Sigmoid colon (tissue), 4 donors: ENCODE measurements around the gene HELZ2.

ENCODE experiments used
- CTCF ChIP-seq, 4 experiments: fragments of 450-650 bp in 3 of 4; fragments of 200-600 bp in 1 of 4; IDR thresholded peaks; one replicate each; pipeline ENCODE4 v1.5.1; 2016 to 2019; ENCODE audit warnings: antibody characterized with exemption in 4 of 4, mild to moderate bottlenecking in 3 of 4, moderate library complexity in 2 of 4
- EP300 ChIP-seq, 4 donors: sonication (generic); formaldehyde crosslinking; IDR thresholded peaks; one replicate each; pipeline ENCODE4 v1.6.1; 2017; ENCODE audit warnings: antibody characterized with exemption in 4 of 4
- POLR2A ChIP-seq, 2 donors: fragments of 450-650 bp; IDR thresholded peaks; one replicate each; pipeline ENCODE4 v1.6.1; 2016; ENCODE audit warnings: antibody characterized with exemption in 2 of 2, mild to moderate bottlenecking in 2 of 2, moderate library complexity in 2 of 2

GRCh38 chr20:63619086-63619485, 45.0 kb upstream of the HELZ2 start:
- TF ChIP-seq CTCF (IDR thresholded peaks at IDR 0.05) (no peak), EP300 (IDR thresholded peaks at IDR 0.05) (no peak), POLR2A (IDR thresholded peaks at IDR 0.05) (no peak)
